Stimulated activated CD4-positive, alpha-beta T cell treated with anti-CD3 and anti-CD28 coated beads, Interleukin-1b, Interleukin-23, amount 100 ng/mL, for 4 hours (primary cell): ENCODE data around the gene ALG6.
"Not testable (repeated sequence)": the region's sequence is repeated elsewhere in the genome, so short reads cannot be mapped to it uniquely, and the experiment has no call there.

Source experiments
- DNase-seq, 2 donors: peaks; one replicate each; pipeline ENCODE4 v3.0.0-alpha.2; 2020; ENCODE audit warnings: low read depth in 2 of 2

ALG6 gene

DNA sequence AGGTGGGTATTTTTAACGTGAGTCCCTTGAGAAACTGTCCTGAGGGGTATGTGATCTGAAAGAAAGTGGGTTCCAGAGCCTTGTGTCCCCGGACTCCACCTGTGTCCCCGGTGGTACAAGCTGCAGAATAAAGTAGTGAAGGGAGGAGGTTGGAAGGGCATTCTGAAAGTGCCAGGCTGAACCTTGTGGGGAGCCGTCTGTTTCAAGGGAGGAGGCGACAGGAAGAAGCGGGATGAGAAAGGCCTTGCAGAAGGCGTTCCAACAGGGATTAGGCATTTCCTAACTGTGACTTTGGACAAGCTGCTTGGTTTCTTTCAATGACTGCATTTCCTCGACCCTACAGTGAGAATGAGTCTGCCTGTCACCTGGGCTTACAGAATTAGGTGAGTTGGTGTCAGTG is 39.3 kb upstream of the ALG6 start:
- DNase-seq, result no peak

DNA sequence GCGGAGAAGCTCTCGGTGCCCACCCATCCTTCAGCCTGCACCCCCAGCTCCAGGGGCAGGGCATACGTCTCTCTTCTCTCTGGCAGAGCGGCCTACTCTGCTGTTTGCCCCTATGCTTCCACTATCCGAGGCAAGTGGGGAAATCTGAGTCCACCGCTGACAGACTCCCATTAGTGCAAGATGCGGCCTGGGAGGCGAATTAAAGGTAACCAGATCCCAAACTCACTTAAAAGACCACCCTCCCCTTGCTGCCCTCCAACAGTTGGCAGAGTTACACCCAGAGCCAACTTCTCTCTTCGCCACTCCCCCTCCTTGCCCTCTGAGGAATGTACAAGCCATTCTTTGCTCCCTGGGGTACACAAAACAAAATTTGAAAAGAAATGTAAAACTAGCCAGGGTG is 38.6 kb upstream of the ALG6 start:
- no peak for DNase-seq

DNA sequence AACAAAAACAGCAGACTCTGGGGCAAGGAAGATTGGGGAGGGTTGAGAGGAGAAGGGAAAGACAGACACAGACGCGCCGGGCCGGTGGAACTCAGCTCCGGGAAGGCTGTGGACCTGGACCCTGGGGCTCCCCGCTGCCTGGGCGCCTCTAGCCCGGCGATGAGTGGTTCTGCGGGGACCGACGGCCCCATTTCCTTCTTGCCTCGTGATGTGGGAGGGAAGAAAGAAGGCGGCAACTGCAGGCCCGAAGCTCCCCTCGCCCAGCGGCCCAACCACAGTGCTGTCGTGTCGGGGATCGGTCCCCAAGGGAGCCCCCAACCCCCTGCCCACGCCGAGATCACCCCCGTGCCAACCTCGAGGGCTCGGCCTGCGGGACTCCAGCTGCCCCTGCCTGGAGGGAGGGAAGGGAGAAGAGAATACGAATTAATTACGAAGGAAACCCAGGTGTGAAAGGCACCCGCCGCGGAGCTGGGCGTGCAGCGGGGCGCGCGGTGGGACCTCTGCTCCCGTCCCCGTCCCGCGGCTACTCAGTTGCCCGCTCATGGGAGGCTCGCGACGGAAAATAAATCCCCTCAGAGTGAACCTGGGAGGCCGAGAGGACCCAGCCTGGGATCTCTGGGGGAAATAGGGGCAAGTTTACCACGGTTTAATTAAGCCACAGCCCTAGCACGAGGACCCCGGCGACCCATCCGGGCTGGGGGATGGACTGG is 37.7 kb upstream of the ALG6 start:
- no peak for DNase-seq

DNA sequence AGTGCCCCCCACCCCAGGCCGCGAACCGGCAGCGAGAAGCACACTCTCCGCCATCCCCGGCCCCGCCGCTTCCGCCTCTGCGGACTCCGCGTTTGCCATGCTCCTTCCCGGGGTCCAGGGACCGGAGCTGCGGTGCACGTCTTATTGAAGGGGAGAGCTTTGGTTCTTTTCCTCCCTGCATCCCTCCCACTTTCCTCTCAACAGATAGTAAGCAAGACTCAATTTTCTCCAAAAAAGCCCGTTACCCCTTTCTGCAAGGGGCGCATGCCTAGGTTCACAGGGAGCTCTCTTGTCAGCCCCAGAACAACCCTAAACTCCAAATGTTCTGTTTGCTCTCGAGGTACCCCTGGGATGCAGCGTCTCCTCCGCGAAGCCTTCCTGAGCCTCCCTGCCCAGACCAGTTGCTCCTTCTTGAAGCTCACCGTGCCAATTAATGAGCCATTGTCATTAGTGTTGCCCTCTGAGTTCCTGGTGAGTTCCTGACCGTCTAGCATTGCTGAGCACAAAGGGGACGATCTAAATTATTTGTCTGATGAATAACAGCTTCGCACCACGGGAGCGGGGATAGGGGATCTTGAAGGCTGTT is 37.0 kb upstream of the ALG6 start:
- no peak for DNase-seq

DNA sequence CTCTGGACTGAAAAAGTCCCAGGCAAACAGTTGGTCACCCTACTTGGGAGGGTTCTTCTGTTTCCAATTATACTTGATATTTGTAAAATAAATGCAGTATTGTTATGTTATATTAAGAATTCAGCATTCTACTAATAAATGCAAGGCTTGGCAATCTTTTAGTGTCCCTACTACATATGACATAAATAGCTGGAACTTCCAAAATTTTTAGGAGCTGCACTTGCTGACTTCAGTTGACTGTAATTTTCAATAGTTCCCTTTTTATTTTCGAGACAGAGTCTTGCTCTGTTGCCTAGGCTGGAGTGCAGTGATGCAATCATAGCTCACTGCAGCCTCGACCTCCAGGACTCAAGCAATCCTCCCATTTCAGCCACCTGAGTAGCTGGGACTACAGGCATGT is 25.0 kb upstream of the ALG6 start:
- DNase-seq, result no peak

DNA sequence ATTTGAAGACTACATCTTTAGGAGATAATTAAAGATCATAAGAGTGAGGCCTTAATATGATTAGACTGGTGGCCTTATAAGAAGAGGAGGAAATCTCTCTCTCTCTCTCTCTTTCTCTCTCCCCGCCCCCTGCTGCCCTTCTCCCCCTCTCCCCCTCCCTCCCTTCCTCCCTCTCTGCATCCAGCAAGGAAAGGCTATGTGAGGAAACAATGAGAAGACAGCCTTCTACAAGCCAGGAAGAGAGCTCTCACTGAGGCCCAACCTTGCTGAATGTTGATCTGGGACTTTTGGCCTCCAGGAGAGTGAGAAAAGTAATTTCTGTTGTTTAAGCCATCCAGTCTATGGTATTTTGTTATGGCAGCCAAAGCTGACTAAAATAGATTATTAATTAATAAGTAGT is 23.5 kb upstream of the ALG6 start:
- no peak for DNase-seq

DNA sequence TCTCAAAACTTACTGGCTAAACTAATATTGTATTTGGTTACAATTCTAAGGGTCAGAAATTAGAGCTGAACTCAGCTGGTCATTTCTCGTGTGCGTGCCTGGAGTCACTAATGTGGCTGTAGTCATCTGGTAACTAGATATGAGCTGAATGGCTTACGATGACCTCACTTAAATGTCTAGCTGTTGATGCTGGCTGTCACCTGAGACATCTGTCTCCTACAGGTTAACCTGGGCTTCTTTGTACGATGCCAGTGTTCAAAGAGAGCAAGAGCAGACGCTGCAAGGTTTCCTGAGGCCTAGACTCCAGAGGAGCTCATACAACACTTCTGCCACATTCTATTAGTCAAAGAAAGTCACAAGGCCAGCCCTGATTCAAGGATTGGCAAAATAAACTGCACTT is 17.1 kb upstream of the ALG6 start:
- no peak for DNase-seq

DNA sequence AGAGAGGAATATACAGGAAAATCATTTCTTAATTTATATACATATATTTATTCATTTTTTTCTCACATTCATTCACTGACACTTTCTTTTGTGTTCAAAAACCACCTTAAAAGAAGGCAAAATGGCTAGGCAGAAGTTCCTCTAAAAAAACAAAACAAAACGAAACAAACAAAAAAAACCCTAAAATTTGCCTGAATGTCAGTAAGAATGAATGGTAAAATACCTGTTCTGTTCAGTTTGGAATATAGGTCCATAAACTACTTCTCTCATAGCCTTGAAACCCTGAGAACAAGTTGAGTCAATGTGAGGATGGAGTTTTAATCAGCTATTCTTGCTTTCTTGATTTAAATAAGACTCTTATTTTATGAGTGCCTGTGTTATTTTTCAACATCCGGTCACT is 14.7 kb upstream of the ALG6 start:
- no peak for DNase-seq

DNA sequence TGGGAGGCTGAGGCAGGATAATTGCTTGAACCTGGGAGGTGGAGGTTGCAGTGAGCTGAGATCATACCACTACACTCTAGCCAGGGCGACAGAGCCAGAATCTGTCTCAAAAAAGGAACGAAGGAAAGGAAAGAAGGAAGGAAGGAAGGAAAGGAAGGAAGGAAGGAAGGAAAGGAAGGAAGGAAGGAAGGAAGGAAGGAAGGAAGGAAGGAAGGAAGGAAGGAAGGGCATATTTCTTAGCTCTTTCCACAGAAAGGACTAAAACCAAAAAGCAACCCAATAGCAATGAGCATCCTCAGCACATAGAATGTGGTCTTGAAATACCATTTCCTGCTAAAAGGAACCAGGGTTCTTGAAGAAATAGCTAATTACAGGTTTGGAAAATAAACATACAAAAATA is 11.2 kb upstream of the ALG6 start:
- DNase-seq, result not testable (repeated sequence)

DNA sequence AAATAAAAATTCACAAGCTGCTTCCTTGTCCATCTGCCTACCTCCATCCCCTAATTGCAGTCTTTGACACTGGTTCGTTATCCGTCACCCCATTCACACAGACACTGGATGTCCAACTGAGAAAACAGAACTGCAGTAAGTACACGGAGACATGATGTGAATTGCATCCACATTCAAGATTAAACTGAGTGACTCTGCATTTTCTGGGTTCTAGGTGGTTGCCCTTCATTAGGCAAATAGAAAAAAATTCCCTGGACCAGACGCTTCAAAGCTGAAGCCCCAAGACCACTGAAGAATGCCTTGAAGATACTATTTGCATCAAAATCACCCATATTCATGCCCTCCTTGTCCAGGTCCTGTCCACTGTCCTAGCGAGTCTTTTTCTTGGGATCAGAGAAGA is 7.9 kb upstream of the ALG6 start:
- DNase-seq, result no peak

DNA sequence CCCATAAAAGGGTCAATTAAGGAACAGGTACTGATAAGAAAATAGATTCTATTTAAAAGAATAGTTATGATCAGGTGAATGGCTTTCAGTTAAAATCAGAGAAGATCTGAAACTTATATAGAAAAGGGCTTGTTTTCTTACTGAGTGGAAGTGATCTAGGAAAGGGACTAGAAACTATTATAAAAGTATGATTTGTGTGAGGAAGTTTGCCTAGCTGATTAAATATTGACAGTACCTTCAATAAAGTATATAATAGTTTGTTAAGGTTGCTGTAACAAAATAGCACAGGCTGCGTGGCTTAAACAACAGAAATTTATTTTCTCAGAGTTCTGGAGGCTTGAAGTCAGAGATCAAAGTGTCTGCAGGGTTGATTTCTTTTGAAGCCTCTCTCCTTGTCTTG is 5.4 kb upstream of the ALG6 start:
- no peak for DNase-seq

DNA sequence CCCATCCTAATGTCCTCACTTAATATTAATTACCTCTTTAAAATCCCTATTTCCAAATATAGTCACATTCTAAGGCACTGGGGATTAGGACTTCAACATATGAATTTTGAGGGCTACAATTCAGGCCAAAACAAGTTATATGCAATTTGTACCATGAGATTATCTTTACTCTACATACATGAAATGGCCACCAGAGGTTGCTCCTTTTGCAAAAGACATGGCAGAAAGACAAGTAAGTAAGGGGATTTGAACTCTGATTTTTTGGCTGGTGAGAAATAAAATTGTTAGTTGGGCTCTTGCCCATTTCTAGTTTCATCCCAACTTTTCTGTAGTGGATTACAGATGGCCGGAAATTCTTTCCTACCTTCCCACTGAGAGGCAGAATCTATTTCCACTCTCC is 4.8 kb upstream of the ALG6 start:
- no peak for DNase-seq

DNA sequence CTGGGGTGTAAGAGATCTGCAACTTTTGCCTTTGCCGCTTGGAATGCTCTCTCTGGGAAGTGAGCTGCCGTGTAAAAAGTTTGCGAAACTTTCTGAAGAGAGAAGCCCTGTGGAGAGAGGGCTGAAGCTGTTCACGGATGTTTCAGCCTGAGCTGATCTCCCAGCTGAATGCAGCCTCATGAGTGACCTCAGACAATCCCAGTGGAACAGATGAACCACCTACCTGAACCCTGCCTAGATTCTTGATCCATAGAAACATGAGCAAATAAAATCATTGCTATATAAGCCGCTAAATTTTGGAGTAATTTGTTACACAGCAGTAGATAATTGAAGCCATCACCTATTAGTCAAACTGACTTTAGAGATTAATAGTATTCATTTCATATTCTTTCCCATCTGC is 4.4 kb upstream of the ALG6 start:
- no peak for DNase-seq

DNA sequence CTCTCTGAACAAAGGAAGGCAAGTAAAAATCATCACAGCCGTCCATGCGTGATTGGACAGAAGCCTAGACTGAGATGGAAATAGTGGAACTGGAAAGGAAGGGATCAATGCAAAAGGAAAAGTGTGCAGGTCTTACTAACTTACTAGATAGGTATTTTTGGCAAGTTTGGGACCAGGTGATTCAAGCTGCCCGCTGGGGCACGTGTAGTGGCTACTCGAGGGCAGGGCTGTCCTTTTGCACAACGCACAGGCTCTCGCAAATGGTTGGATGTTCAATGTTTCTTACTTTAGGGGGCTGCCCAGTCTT is 566 bp upstream of the ALG6 start:
- DNase-seq, result no peak

DNA sequence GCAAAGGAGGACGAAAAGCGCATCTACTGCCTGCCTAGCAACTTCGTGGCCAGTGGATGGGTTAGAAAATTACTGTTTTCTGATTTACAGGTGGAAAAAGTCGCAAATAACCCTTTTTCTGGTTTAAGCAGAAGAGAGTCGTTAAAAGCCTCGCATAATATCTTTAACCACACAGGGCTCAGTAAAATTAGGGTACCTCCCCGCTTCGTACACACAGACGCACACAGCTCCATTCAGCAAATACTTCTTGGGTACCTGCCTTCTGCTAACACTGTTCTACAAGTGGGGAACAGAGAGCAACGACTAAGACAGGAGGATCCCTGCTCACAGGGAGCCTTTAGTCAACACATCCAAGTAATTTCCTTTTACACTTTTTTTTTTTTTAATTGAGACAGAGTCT is 704 bp downstream of the ALG6 start:
- DNase-seq, result no peak

DNA sequence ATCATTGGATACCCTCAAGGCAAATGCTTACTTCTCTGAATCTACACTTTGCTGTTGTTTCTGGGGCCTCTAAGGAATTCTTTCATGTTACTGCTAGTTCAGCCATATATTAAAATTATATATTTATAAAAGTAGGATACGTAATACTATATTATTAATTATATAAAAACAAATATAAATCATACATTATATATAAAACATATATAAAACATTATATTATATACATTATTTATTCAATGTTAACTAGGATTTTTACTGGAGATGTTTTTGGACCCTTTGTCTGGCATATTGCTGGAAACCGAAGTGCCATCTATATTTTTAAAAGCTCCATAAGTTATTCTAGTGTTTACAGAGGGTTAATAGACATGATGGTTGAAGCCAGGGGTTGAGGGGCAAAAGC is 12.2 kb downstream of the ALG6 start:
- no peak for DNase-seq

DNA sequence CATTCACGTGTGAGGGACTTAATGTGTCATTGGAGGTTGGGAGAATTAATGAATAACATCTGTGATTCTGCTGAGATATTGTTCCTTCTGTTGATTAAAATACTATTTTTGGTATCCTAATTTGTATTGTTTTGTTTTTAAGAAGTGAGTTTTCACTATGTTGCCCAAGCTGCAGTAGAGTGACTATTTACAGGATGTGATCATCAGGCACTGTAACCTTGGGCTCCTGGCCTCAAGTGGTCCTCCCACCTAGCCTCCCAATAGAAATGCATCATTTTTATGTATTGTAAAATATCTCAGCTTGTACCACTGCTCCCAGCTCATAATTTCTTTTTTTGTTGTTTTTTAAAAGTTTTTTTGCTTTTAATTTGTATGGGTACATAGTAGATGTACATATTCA is 14.3 kb downstream of the ALG6 start:
- DNase-seq, result no peak

DNA sequence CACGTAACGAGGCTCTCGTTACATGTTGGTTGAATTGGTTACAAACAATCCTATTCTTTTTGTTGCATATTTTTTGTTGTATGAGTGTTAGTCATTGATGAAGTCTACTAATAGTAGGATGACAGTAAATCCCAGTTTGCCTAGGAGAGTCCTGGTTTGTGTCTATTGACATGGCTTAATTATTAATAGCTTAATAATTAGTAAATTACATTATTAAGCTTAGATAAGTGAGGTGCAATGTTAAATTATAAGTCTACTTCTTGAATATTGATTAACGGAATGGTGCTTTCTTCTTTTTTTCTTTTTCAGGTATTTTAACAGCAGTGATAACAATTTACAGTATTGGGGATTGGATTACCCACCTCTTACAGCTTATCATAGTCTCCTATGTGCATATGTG is 34.5 kb downstream of the ALG6 start:
- no peak for DNase-seq

DNA sequence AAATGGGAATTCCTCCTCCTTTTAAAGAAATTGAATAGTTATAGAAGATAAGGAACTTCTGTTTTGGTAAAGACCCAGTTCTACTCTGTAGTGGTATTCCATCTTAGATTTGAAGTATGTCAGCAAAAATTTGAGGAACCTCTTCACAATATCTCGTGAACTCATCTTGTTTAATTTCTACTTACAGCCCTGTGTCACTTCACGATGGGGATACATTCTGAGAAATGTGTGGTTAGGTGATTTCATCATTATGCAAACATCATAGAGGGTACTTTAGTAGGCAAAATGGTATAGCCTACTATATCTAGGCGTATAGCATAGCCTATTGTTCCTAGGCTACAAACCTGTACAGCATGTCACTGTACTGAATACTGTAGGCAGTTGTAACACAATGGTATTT is 36.0 kb downstream of the ALG6 start:
- DNase-seq, result no peak

DNA sequence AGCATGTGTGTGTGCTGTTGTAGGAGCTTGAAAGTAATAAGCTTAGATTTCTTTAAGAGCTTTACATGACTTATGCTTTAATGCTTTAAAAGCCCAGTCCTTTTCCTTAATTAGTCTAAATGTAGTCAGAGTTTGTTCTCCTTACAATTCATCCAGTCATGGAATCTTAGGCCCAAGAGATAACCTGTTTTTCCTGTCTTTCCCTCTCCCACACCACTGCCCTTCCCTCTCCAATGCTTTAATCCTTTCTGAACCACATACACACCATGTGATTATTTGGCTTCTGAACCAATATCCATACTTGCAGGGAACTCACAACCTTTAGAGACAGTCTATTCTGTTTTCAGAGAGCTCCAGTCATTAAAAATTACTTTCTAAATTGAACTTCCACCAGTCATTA is 37.6 kb downstream of the ALG6 start:
- DNase-seq, result no peak

DNA sequence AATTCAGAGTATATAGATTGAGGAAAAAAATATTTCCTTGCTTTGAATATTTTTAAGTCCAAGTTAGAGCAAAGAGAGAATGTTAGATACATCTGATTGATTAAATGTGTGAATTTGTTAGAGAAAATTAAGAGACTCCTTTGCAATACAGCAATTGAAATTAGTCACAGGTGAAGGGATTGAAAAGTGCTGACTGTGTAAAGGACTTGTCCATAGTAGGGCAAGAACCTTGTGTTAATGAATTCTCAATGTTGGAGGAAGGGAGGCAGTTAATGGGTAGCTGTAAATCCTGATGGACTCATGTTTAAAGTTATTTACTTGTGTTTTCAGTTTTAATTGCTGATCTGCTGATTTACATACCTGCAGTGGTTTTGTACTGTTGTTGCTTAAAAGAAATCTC is 38.6 kb downstream of the ALG6 start:
- DNase-seq, result no peak

DNA sequence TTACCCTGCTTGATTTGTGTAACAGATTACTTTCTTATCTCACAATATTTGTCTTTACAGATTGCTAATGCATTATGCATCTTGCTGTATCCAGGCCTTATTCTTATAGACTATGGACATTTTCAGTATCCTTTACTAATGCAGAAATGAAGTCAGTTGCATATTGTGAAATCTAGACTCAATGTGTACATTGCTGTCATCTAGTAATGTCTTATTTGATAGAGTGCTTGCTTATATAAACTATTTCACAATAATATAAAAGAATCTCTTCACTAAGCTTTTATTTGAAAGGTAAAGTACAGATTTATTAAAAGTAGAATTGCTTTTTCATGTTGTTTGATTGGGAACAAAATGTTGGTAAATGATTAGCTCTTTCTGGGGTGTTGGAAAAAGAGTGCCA is 39.6 kb downstream of the ALG6 start:
- no peak for DNase-seq

DNA sequence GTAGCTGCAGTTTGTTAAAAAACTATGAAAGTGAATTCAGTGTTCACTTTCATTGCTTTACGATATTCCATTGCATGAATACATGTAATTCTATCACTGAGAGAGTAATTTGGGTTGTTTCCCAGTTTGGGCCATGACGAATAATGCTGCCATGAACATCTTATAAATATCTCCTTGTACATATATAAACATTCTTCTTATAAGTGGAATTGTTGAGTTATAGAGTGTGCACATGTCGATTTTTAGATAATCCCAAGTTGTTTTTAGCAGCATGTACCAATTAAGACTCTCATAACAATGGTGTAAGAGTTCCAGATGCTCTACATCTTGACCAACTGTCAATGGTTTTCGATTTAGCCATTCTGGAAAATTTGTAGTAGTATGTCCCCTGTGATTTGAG is 40.9 kb downstream of the ALG6 start:
- DNase-seq, result no peak

DNA sequence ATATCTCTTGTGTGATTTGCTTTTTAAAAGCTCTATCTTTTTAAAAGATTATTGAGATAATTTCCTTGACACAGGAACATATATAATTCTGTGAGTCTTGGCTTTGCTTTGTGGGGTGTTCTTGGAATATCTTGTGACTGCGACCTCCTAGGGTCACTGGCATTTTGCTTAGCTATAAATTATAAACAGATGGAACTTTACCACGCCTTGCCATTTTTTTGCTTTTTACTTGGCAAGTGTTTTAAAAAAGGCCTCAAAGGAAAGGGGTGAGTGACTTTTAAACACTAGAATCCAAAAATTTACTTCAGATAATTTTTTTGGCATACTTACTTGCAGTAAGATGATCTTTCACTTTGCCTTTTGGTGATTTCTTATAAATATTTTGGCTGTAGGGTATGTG is 43.6 kb downstream of the ALG6 start:
- no peak for DNase-seq
